ENCODE data around the gene SFSWAP. TPM values are rescaled to one million over a fixed set of nuclear protein-coding genes. Genes with fewer than 3 reads are reported as not detected.

The SFSWAP gene
- total RNA-seq, 1 donor from 2014 or later, result 60.1 TPM

GRCh38 chr12:131830914-131831571 is 120.2 kb downstream of the SFSWAP start:
- H3K9me3 Mint-ChIP-seq, result no peaks in the 10 kb centered on the region
- no peaks in the 10 kb centered on the region for H3K36me3 Mint-ChIP-seq (ENCODE audit: low read depth)
- peak overlapping the region; percentile 33 for H3K4me3 Mint-ChIP-seq (ENCODE audit: low read depth)
- peaks cover 40% of the 10 kb centered on the region for H3K27me3 Mint-ChIP-seq (ENCODE audit: low read depth)
- intact Hi-C loops (cut with micrococcal nuclease), result no loop called here
- no peak for DNase-seq (ENCODE audit: low spot score)
- no peak overlapping the region for H3K27ac Mint-ChIP-seq
- H3K4me1 Mint-ChIP-seq (ENCODE audit: low read depth), result peaks cover 4% of the 10 kb centered on the region

DNA sequence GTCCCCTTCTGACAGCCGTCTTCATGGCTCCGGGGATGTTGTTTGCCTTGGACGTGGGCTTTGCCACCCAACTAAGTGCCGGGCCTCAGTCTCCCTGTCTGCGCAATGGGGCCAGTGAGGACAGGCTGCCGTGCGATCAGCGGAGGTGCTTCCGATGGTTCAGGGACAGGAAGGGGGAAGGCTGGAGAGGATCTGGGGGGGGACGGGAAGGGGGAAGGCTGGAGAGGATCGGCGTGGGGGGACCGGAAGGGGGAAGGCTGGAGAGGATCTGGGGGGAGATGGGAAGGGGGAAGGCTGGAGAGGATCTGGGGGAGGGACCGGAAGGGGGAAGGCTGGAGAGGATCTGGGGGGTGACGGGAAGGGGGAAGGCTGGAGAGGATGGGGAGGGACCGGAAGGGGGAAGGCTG is 120.7 kb downstream of the SFSWAP start:
- Mint-ChIP-seq H3K27me3 (ENCODE audit: low read depth) (peaks cover 35% of the 10 kb centered on the region), H3K36me3 (ENCODE audit: low read depth) (no peaks in the 10 kb centered on the region), H3K4me1 (ENCODE audit: low read depth) (peaks cover 4% of the 10 kb centered on the region), H3K9me3 (no peaks in the 10 kb centered on the region), H3K27ac (no peak overlapping the region), H3K4me3 (ENCODE audit: low read depth) (no peak overlapping the region)
- intact Hi-C loops (cut with micrococcal nuclease), result no loop called here
- no peak for DNase-seq (ENCODE audit: low spot score)

DNA sequence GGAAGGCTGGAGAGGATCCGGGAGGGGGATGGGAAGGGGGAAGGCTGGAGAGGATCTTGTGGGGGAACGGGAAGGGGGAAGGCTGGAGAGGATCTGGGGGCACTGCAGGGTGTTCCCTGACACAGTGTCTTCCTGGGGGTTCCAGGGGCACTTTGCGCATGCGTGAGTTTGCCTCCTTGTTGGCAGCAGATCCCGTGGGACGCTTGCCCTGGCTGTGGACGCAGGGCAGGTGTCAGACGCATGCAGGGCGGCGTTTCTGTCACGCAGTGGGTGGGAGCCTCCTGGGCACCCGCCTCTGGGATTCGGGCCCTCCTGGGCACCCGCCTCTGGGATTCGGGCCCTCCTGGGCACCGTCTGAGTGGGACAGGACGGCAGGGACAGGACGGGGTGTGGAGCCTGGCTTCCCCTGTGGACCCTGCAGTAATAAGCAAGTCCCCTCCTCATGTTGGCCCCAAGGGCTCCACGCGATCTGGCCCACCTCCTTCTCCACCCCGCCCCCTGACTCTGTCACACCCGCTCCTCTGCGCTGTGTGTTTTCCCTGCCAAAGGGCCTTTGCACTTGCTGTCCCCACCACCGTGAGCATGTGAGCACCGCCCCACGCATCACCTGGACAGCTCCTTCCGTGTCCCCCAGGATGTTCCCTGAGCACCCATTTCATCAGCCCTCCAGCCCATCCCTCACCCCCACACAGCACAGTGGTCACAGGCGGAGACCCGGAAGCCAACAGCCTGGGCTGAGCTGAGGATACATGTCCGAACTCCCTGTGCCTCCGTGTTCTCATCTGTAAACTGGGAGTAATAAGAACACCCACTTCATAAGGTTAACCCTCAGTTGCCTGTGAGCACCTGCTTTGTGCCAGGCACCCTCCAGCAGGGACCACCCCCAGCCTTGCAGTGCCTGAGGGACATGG is 121.7 kb downstream of the SFSWAP start:
- DNase-seq (ENCODE audit: low spot score), result no peak
- Mint-ChIP-seq H3K36me3 (ENCODE audit: low read depth) (no peaks in the 10 kb centered on the region), H3K27me3 (ENCODE audit: low read depth) (peaks cover 27% of the 10 kb centered on the region), H3K4me1 (ENCODE audit: low read depth) (peaks cover 4% of the 10 kb centered on the region), H3K4me3 (ENCODE audit: low read depth) (no peak overlapping the region), H3K9me3 (no peaks in the 10 kb centered on the region), H3K27ac (no peak overlapping the region)
- intact Hi-C loops (cut with micrococcal nuclease), result no loop called here

DNA sequence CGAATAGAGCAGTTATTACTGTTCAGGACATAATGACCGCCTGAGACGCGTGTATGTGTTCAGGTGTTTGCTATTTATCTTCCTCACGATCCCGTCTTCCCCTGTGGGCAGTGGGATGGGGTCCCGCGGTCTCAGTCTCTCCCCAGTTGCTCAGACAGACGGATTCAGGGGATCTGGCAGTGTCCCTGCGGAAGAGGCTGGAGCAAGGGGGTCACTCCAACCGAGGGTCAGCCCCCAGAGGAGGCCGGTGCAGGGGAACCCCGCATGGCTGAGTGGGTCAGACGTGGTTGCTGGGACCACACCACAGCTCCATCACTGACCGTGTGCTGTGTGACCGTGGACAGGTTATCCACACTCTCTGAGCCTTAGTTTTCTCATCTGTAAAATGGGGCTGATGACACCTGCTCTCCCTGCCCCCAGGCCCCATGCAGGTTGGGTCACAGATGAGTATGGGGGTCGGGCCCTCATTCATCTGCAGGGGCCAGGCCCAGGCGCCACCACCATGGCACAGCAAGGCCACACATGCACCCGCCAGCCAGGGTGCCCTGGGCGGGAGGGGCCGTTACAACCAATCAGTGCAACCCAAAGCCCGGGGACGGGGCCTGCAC is 122.5 kb downstream of the SFSWAP start:
- H3K36me3 Mint-ChIP-seq (ENCODE audit: low read depth), result no peaks in the 10 kb centered on the region
- H3K9me3 Mint-ChIP-seq, result no peaks in the 10 kb centered on the region
- intact Hi-C loops (cut with micrococcal nuclease), result no loop called here
- H3K4me3 Mint-ChIP-seq (ENCODE audit: low read depth), result no peak overlapping the region
- DNase-seq (ENCODE audit: low spot score), result no peak
- no peak overlapping the region for H3K27ac Mint-ChIP-seq
- H3K4me1 Mint-ChIP-seq (ENCODE audit: low read depth), result peaks cover 4% of the 10 kb centered on the region
- peaks cover 25% of the 10 kb centered on the region for H3K27me3 Mint-ChIP-seq (ENCODE audit: low read depth)

DNA sequence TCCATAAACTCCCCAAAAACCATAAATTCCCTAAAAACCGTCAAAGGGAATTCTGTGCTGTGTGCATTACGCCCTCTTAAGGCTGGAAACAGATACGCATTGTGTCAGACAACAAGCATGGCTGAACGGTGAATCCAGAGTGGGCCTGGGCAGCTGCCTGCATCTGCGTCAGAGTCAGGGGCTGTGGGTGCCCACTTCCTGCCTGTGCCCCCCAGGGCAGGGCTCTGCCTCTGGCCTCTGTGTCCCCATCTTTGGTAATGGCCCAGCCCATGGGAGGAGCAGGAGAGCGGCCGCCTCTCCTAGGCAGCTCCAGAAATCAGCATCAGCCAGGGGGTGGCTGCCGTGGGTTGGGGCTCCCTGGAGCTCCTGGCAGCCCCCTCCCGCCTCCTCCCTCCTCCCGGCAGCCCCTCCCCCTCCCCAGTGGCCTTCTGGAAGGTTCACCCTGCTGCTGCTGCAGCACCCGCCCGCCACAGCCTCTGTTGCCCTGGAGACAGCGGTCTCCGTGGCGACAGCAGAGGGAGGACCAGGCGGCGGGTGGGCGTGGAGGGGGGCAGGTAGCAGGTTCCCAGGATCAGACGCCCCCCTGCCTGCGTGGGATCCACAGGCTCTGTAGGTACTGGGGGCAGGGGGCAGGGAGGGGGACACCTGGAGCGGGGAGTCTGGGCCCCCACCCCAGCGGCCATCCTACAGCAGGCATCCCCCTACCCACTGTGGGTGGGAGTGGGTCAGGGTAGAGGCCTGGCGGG is 123.2 kb downstream of the SFSWAP start:
- H3K4me1 Mint-ChIP-seq (ENCODE audit: low read depth), result peaks cover 4% of the 10 kb centered on the region
- H3K9me3 Mint-ChIP-seq, result no peaks in the 10 kb centered on the region
- intact Hi-C loops (cut with micrococcal nuclease), result no loop called here
- DNase-seq (ENCODE audit: low spot score), result no peak
- H3K27me3 Mint-ChIP-seq (ENCODE audit: low read depth), result peaks cover 25% of the 10 kb centered on the region
- H3K4me3 Mint-ChIP-seq (ENCODE audit: low read depth), result no peak overlapping the region
- H3K27ac Mint-ChIP-seq, result no peak overlapping the region
- no peaks in the 10 kb centered on the region for H3K36me3 Mint-ChIP-seq (ENCODE audit: low read depth)

GRCh38 chr12:131834798-131835615 is 124.1 kb downstream of the SFSWAP start:
- intact Hi-C loops (cut with micrococcal nuclease), result no loop called here
- Mint-ChIP-seq H3K36me3 (ENCODE audit: low read depth) (no peaks in the 10 kb centered on the region), H3K4me3 (ENCODE audit: low read depth) (no peak overlapping the region), H3K27me3 (ENCODE audit: low read depth) (peaks cover 20% of the 10 kb centered on the region), H3K27ac (no peak overlapping the region), H3K9me3 (no peaks in the 10 kb centered on the region), H3K4me1 (ENCODE audit: low read depth) (peaks cover 4% of the 10 kb centered on the region)
- DNase-seq (ENCODE audit: low spot score), result no peak

DNA sequence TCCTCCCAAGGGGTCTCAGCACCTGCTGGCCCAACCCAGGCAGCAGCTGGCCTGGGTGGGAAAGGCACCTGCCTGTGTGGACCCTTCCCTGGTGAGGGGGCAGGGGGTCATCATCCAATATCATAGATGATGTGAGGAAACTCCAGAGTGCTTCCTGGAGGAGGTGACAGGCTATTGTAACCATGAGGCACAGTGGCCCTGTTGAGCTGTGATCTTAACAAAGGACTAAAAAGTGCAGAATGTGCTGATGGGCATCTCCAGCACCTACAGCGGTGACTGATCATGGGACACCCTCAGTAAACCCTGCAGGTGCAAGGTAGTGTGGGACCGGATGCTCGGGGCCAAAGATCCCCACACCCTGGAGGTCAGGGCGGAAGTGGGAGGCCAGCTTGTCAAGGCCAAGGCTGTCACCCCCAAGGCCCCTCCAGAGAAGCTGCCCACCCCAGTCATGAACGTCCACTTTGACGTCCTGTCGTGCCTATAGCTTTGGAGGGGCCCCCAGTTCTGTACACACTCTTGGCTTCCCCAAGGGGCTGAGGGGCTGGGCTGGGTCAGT is 124.8 kb downstream of the SFSWAP start:
- intact Hi-C loops (cut with micrococcal nuclease), result no loop called here
- no peak for DNase-seq (ENCODE audit: low spot score)
- no peak overlapping the region for H3K4me3 Mint-ChIP-seq (ENCODE audit: low read depth)
- H3K27ac Mint-ChIP-seq, result no peak overlapping the region
- H3K4me1 Mint-ChIP-seq (ENCODE audit: low read depth), result peaks cover 4% of the 10 kb centered on the region
- H3K36me3 Mint-ChIP-seq (ENCODE audit: low read depth), result no peaks in the 10 kb centered on the region
- H3K9me3 Mint-ChIP-seq, result no peaks in the 10 kb centered on the region
- H3K27me3 Mint-ChIP-seq (ENCODE audit: low read depth), result peaks cover 20% of the 10 kb centered on the region

DNA sequence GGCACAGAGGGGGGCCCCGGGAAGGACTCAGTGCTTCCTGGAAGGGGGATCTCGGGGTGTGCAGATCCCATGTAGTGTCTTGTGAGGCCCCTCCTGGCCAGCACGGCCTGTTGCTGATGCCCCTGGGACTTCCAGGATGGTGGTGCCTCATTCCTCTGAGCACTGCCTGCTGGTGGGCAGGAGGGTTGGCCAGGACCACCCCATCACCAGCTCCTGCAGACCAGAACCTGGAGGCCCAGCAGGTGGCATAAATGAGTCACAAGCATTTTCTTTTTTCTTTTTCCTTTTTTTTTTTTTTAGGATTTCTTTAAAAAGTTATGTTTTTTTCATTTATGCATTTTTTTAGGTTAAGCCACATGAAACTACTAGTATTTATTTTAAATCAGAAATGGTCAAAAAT is 125.3 kb downstream of the SFSWAP start:
- peaks cover 15% of the 10 kb centered on the region for H3K27me3 Mint-ChIP-seq (ENCODE audit: low read depth)

DNA sequence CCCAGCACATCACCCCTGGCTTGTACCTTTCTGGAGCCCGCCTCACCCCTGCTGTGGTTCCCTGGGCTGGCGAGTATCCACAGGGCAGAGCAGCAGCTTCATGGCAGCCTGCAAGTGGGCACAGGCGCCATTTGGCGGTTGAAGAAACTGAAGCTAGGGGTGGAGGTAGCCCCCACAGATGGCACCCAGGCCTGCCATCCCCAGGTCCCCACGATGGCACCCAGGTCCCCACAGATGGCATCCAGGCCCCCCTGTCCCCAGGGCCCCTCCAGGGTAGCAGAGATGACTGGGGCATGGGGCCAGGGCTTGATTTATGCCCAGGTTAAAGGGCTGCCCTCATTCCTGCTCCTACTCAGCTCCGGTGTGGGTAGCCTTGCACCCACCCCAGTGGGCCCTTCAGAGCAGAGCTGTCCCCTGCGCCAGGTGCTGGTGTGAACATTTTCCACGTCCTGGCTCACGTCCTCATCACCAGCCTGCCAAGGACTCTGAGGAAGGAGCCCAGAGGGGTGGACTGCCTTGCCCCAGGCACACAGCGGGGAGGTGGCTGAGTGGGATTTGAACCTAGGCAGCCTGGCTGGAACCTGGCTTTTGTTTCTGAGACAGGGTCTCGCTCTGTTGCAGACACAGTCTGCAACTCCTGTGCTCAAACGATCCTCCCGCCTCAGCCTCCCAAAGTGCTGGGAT is 126.0 kb downstream of the SFSWAP start:
- Mint-ChIP-seq H3K9me3 (no peaks in the 10 kb centered on the region), H3K4me1 (ENCODE audit: low read depth) (no peaks in the 10 kb centered on the region), H3K36me3 (ENCODE audit: low read depth) (no peaks in the 10 kb centered on the region), H3K27ac (no peak overlapping the region), H3K27me3 (ENCODE audit: low read depth) (peaks cover 11% of the 10 kb centered on the region), H3K4me3 (ENCODE audit: low read depth) (no peak overlapping the region)
- no peak for DNase-seq (ENCODE audit: low spot score)
- intact Hi-C loops (cut with micrococcal nuclease), result no loop called here

More for the DNA sequence above, 125.3 kb downstream of the SFSWAP start:
- DNase-seq (ENCODE audit: low spot score), result no peak
- Mint-ChIP-seq H3K27ac (no peak overlapping the region), H3K4me3 (ENCODE audit: low read depth) (no peak overlapping the region), H3K36me3 (ENCODE audit: low read depth) (no peaks in the 10 kb centered on the region), H3K9me3 (no peaks in the 10 kb centered on the region), H3K4me1 (ENCODE audit: low read depth) (no peaks in the 10 kb centered on the region)
- intact Hi-C loops (cut with micrococcal nuclease), result no loop called here

DNA sequence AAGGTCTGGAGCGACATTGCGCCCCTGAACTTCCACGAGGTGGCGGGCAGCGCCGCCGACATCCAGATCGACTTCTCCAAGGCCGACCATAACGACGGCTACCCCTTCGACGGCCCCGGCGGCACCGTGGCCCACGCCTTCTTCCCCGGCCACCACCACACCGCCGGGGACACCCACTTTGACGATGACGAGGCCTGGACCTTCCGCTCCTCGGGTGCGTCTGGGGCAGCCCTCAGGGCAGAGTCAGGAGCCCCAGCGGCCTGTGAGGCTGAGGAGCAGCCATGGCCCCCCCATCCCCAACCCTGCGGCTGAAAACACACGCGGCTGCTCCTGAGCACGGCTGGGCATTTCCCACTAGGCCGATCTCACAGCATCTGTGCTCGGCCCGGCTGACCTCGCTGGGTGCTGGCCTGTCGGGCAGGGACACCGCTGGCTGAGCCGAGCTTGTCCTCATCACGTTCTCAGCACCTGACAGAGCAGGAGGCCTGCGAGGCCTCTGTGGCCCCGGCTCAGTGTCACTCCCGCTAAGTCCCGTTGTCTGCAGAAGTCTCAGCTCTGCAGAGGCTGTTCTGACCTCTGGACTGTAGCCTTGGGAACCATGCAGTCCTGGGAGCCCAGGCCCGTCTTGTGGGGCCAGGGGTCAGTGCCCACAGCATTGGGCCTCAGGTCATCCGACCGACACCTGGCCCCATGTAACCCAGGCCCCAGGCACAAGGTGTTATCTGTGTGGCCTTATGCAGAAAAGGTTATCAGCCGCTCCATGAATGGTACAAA is 129.9 kb downstream of the SFSWAP start:
- no peaks in the 10 kb centered on the region for H3K27me3 Mint-ChIP-seq (ENCODE audit: low read depth)
- intact Hi-C loops (cut with micrococcal nuclease), result no loop called here
- no peaks in the 10 kb centered on the region for H3K4me1 Mint-ChIP-seq (ENCODE audit: low read depth)

GRCh38 chr12:131841547-131841946 is 130.7 kb downstream of the SFSWAP start:
- H3K36me3 Mint-ChIP-seq (ENCODE audit: low read depth), result no peaks in the 10 kb centered on the region
- no peak overlapping the region for H3K4me3 Mint-ChIP-seq (ENCODE audit: low read depth)
- H3K4me1 Mint-ChIP-seq (ENCODE audit: low read depth), result no peaks in the 10 kb centered on the region
- DNase-seq (ENCODE audit: low spot score), result no peak
- intact Hi-C loops (cut with micrococcal nuclease), result no loop called here
- no peaks in the 10 kb centered on the region for H3K27me3 Mint-ChIP-seq (ENCODE audit: low read depth)
- no peaks in the 10 kb centered on the region for H3K9me3 Mint-ChIP-seq
- H3K27ac Mint-ChIP-seq, result no peak overlapping the region

More for the DNA sequence above, 129.9 kb downstream of the SFSWAP start:
- no peaks in the 10 kb centered on the region for H3K36me3 Mint-ChIP-seq (ENCODE audit: low read depth)
- H3K4me3 Mint-ChIP-seq (ENCODE audit: low read depth), result no peak overlapping the region
- no peak for DNase-seq (ENCODE audit: low spot score)
- no peak overlapping the region for H3K27ac Mint-ChIP-seq
- H3K9me3 Mint-ChIP-seq, result no peaks in the 10 kb centered on the region
